Stimulated activated naive CD8-positive, alpha-beta T cell treated with anti-CD3 and anti-CD28 coated beads, Interleukin-15, amount 100 ng/mL, for 72 hours (primary cell): Measurements from ENCODE around the gene TMEM50A.
"Not testable (repeated sequence)": the region's sequence is repeated elsewhere in the genome, so short reads cannot be mapped to it uniquely, and the experiment has no call there.

Experiments
- ATAC-seq: fragments of 150-1000 bp; cut with Tn5 transposase; 2 replicates; pipeline ENCODE4 v1.10.0; 2021; ENCODE audit warnings: mild to moderate bottlenecking, moderate library complexity
- DNase-seq, 2 donors: peaks; one replicate each; pipeline ENCODE4 v3.0.0; 2021 to 2022
- H3K27ac Mint-ChIP-seq, 2 donors: one replicate each; pipeline ENCODE4 v1.8.0; 2022; ENCODE audit warnings: mild to moderate bottlenecking in 2 of 2, mixed read lengths in 2 of 2, moderate library complexity in 2 of 2
- H3K27me3 Mint-ChIP-seq: one replicate; pipeline ENCODE4 v1.8.0; 2022; ENCODE audit warnings: mixed read lengths
- H3K4me1 Mint-ChIP-seq: one replicate; pipeline ENCODE4 v1.8.0; 2022; ENCODE audit warnings: mild to moderate bottlenecking, mixed read lengths
- H3K4me3 Mint-ChIP-seq, 2 donors: one replicate each; pipeline ENCODE4 v1.8.0; 2022; ENCODE audit warnings: mild to moderate bottlenecking in 2 of 2, mixed read lengths in 2 of 2, moderate library complexity in 1 of 2
- H3K9me3 Mint-ChIP-seq, 2 donors: one replicate each; pipeline ENCODE4 v1.8.0; 2022; ENCODE audit warnings: mixed read lengths in 2 of 2

Gene TMEM50A

GRCh38 chr1:25397549-25397948, 59.4 kb downstream of the TMEM50A start:
- H3K27ac Mint-ChIP-seq, H3K4me3 Mint-ChIP-seq, ATAC-seq, H3K4me1 Mint-ChIP-seq, H3K9me3 Mint-ChIP-seq, DNase-seq: not testable (repeated sequence)
- H3K27me3 Mint-ChIP-seq: peaks cover 16% of the 10 kb centered on the region

- H3K4me3 Mint-ChIP-seq: not testable (repeated sequence)
Observed at GRCh38 chr1:25398079-25398478, 59.9 kb downstream of the TMEM50A start.

GRCh38 chr1:25402947-25403803, 65.0 kb downstream of the TMEM50A start:
- not testable (repeated sequence) for H3K4me3 Mint-ChIP-seq, DNase-seq, H3K27ac Mint-ChIP-seq, H3K4me1 Mint-ChIP-seq, H3K27me3 Mint-ChIP-seq, H3K9me3 Mint-ChIP-seq
- ATAC-seq: peak; percentile 81

More at GRCh38 chr1:25398079-25398478, 59.9 kb downstream of the TMEM50A start:
- H3K27me3 Mint-ChIP-seq: peaks cover 16% of the 10 kb centered on the region
- not testable (repeated sequence) for H3K9me3 Mint-ChIP-seq, H3K27ac Mint-ChIP-seq, DNase-seq, ATAC-seq, H3K4me1 Mint-ChIP-seq

- not testable (repeated sequence) for H3K27me3 Mint-ChIP-seq, ATAC-seq, DNase-seq, H3K9me3 Mint-ChIP-seq, H3K4me1 Mint-ChIP-seq, H3K27ac Mint-ChIP-seq, H3K4me3 Mint-ChIP-seq
Observed at GRCh38 chr1:25405731-25406305, 67.7 kb downstream of the TMEM50A start.

- H3K27ac Mint-ChIP-seq, H3K9me3 Mint-ChIP-seq, ATAC-seq, H3K4me1 Mint-ChIP-seq, H3K27me3 Mint-ChIP-seq, DNase-seq, H3K4me3 Mint-ChIP-seq: not testable (repeated sequence)
Observed at GRCh38 chr1:25409641-25410427, 71.7 kb downstream of the TMEM50A start.
